COLO829 (cell line): Measurements from ENCODE around the gene HP1BP3.
A peak's percentile ranks its signal among the peaks of the same experiment; 100 is the strongest.

Source experiments
- DNase-seq: peaks from one replicate; pipeline ENCODE4 v3.0.0; 2012; ENCODE audit warnings: low spot score

HP1BP3 gene

DNA sequence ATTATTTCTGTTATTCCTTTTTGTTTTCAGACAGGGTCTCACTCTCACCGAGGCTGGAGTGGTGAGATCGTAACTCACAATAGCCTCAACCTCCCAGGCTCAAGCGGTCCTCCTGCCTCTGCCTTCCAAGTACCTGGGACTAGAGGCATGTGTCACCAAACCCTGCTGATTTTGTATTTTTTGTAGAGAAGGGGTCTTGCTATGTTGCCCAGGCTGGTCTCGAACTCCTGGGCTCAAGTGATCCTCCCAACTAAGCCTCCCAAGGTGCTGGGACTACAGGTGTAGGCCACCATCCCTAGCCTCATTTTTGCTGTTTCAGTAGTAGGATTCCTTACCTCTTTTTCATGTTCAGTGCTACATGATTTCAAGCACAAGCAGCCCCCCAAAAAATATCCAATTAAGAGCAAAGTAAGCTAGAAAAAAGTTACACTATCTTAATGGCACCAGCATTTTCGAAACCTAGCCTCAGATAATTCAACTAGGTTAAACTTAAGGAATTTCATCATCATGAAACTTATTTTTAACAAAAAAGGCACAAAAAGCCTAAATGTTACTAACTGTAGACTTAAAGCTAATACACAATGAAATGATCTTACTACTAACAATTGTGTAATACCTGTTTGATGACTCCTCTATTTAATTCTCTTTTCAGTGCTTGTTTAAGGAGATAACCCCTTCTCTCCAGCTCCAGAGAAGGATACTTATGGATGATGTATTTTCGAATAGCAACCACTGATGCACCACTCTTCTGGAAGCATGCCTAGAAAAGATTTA is 16.6 kb downstream of the HP1BP3 start:
- DNase-seq: no peak

DNA sequence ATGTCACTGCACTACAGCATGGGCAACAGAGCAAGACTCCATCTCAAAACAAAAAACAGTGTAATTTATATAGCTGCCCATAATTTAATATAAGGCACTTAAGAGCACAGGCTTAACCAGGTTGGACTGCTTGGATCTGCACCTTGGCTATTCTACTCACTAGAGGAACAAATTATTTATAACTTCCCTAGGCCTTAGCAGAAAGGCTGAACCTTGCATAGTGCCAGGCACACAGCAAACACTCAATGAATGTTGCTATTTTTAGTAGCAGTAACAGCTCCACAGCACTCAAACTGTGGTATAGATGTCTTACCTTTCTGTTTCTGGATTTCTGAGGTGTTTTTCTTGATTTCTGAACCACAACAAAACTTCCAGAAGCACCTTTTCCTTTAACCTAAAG is 19.8 kb downstream of the HP1BP3 start:
- no peak for DNase-seq

DNA sequence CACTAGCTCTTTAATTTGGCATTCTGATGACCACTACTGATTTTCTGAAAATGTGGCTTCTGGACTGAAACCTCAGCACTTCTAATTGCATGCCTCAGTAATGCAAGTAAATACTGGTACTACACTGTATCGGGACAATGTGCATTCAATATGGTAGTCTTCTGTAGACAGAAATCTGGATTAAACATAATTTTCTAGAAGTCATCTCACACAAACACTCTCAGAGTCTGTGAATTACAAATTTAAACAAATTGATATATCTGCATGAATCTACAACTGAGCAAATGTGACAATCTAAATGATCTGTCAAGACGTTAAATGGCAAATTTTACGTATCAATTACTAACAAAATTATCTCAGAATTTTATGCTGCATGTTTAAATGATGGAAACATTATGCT is 23.7 kb downstream of the HP1BP3 start:
- no peak for DNase-seq

DNA sequence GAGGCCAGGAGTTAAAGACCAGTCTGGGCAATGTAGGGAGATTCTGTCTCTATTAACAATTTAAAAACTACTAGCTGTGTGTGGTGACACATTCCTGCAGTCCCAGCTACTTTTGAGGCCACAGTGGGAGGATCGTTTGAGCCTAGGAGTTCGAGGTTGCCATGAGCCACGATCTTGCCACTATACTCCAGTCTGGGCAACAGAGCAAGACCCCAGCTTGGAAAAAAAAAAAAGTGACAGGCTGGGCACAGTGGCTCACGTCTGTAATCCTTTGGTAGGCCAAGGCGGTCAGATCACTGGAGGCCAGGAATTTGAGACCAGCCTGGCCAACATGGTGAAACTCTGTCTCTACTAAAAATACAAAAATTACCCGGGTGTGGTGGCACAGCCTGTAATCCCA is 26.8 kb downstream of the HP1BP3 start:
- no peak for DNase-seq

GRCh38 chr1:20753589-20753988 is 33.5 kb downstream of the HP1BP3 start:
- no peak for DNase-seq

- no peak for DNase-seq
Observed at GRCh38 chr1:20751462-20751990, 35.6 kb downstream of the HP1BP3 start.

DNA sequence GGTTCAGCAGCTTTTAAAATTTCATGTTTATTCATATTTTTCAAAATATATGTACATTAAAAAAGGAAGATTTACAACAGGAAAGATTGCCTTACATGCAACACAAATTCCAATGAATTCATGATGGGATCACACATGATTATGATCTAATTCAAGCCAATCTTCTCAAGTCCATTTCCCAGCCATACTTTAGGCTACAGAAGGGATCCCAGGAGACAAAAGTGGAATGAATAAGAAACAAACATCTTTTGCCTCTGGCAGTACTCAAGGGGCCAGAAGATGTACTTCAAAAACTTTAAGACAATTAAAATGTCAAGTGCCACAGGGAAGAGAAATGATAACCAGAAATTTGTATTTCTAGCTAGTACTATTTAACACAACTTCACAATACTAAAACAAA is 44.4 kb downstream of the HP1BP3 start:
- DNase-seq: no peak

GRCh38 chr1:20740781-20741180 is 46.3 kb downstream of the HP1BP3 start:
- DNase-seq: no peak

GRCh38 chr1:20739225-20739624 is 47.9 kb downstream of the HP1BP3 start:
- DNase-seq: peak; percentile 51

DNA sequence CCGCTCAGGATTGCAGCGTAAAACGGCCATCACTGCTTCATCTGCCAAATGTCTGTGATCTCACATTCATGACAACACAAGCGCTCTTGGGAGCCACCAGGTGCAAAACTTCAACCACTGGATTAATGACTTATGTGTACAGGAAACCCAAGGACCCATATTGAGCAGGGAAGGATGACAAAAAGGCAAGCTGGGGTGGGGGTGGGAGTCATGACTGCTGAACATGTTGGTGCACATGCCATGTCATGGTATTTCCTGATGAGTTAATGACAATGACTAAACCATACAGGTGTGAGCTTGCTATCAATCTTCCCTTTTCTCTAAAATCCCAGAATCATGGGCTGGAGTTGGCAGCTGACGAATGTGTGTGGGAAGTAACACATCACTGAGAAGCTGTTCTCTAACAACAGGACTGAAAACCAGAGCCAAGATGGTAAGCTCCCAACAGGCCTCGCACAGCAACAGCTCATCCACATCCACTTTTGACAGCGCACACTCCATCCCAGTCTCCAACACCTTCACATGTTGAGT is 51.5 kb downstream of the HP1BP3 start:
- DNase-seq: no peak

DNA sequence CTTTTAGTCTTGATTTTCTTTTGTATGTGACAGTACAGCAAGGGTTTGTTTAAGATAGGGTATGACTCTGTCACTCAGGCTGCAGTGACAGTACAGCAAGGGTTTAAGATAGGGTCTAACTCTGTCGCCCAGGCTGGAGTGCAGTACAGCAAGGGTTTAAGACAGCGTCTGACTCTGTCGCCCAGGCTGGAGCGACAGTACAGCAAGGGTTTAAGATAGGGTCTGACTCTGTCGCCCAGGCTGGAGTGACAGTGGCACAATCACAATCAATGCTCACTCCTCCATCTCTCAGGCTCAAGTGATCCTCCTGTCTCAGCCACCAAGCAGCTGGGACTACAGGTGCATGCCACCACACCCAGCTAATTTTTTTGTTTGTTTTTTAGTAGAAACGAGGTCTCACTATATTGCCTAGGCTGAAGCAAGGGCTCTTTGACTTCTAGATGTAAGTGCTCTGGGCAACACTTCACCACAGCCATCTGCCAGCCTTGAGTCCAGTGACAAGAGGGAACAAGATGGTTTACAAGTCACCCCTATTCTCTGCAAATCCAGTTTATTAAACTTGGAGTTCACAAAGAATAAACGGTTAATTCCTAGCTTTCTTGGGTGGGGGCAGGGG is 53.6 kb downstream of the HP1BP3 start:
- DNase-seq: no peak

GRCh38 chr1:20732588-20733359 is 54.3 kb downstream of the HP1BP3 start, which contains the start of gene SH2D5:
Gene SH2D5 (minus strand): TSS chr1:20732703. CDS start chr1:20728044, 4,659 bp downstream.
- DNase-seq: peak; percentile 91

DNA sequence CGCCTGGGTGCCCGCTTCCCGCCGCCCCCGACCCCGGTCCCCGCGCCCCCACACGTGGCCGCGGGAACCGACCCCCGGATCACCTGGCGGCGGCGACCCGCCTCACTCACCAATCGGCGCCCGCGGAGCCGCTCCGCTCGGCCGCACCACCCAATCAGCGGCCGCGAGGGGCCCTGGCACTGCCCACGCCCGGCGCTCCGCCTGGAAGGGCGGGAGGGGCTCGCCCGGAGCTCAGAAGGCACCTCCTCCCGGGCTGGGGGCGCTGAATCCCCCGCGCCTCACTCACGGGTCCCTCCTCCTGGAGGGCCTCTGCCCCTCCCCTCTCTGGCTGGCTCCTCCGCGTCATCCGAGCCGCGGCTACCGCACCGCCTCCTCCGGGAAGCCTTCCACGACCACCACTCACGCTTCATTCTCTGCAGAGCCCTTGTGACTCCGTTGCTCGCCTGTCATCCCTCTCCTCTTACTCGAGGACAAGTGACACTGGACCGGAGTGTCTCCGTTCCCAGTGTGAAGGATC is 55.0 kb downstream of the HP1BP3 start:
- DNase-seq: peak; percentile 59

- no peak for DNase-seq
Observed at GRCh38 chr1:20731057-20731991, 55.8 kb downstream of the HP1BP3 start.

- DNase-seq: no peak
Observed at GRCh38 chr1:20730690-20731056, 56.4 kb downstream of the HP1BP3 start.

DNA sequence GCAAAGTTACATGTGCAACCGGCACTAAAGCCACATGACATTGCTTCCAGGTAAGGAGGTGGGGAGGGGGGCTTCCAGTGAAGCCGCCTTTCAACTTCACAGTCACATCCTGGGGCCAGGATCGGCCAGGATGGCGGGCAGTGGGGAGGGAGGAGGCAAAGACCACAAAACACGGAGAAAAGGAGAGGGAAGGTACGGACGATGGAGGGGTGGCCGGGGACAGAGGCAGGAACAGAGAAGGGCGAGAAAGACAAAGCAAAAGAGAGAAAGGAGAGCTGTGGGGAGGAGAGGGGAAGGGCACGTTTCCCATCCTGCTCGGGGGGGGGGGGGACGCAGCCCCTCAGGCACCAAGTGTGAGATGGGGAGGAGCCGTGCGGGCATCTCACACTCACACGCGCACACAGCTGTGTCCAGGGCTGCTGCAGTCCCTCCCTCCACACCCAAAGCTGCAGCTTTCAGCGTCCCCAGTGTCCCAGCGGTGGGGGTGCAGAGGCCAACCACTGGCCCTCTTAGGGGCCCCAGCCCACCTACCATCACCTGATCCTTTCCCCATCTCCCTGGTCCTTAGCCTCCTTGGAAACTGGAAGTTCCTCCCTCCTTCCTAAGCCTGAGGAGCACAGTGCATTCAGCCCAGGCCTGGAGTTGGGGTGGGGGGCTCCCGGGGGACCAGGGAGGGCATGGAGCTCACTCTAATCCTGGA is 57.0 kb downstream of the HP1BP3 start:
- DNase-seq: no peak

GRCh38 chr1:20729155-20729931 is 57.8 kb downstream of the HP1BP3 start:
- DNase-seq: no peak

GRCh38 chr1:20728371-20729154 is 58.5 kb downstream of the HP1BP3 start:
- no peak for DNase-seq
